ENCODE data around the gene MRE11. TPM values are rescaled to one million over a fixed set of nuclear protein-coding genes. Genes with fewer than 3 reads are reported as not detected.

MRE11 gene
- total and polyA plus RNA-seq, 9 of the 15 experiments (the other 6 are each of a cell fraction or from before 2014, with no cell fraction given) = 18.3 to 45.2 (median 29.1) TPM

DNA sequence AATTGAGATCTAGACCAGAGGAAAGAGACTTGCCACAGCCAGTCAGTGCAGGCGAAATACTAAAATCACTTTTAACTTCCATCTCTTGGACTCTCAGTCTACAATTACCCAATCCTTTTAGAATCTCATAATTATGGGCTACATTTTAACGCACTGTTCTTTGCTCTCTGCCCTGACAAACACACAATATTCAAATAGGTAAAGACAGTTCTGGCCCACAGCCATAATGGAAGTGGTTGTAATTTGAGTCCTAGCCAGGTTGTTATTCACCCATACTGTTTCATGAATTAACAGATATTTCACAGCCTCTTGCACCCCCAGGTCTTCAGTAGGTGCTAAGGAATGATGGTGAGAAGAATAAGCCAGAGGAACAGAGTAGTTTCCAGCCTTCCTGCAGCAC is 19.4 kb upstream of the MRE11 start:
- no peak overlapping the region for H3K9ac ChIP-seq (ENCODE audit: insufficient read depth in 1 of 2, low read depth in 2 of 2, low read length in 2 of 2)
- no TSS peak for BruUV-seq (replicated peaks)
- peaks cover 0 to 7% of the 10 kb centered on the region in 2 experiments; a peak in 2 of 5 replicates for H3K4me1 ChIP-seq (replicated peaks in 1 of 2; ENCODE audit: control insufficient read depth in 2 of 2, insufficient read depth in 2 of 2, low read length in 2 of 2)
- H3K79me2 ChIP-seq (ENCODE audit: control insufficient read depth, insufficient read depth, low read length) = no peaks in the 10 kb centered on the region
- POLR2A ChIA-PET = no interaction called here
- no peaks in the 10 kb centered on the region for H4K20me1 ChIP-seq (replicated peaks; ENCODE audit: control insufficient read depth, insufficient read depth, low read length)
- 12% methylated on average over 2 of the region's 2 CpGs for WGBS (ENCODE audit: insufficient coverage, low coverage, missing lambda C conversion rate)
- DNase-seq (ENCODE audit: extremely low read depth in 1 of 4, low spot score in 3 of 4) (no peak), FAIRE-seq (no peak), ATAC-seq (no peak)
- no peaks in the 10 kb centered on the region for H3K36me3 ChIP-seq (ENCODE audit: control insufficient read depth, insufficient read depth, low read length)
- no peak overlapping the region for H3K4me2 ChIP-seq (ENCODE audit: insufficient read depth, low read length)
- H2AFZ ChIP-seq (ENCODE audit: low read depth, low read length) = no peak overlapping the region
- intact Hi-C loops (cut with micrococcal nuclease) (no loop called here), in situ Hi-C loops (cut with MboI) (no loop called here)
- TF ChIP-seq ZNF644 (tag; IDR thresholded peaks at IDR 0.05; ENCODE audit: low read depth) (no peak), ZNF79 (CRISPR knock-in tag; IDR thresholded peaks at IDR 0.05; ENCODE audit: low read depth) (no peak), ZNF134 (CRISPR knock-in tag; conservative IDR thresholded peaks at IDR 0.05) (no peak), SAFB (IDR thresholded peaks at IDR 0.05; ENCODE audit: borderline replicate concordance, low read depth, low read length) (no peak), NCOR1 (IDR thresholded peaks at IDR 0.05) (no peak), POLR2G (IDR thresholded peaks at IDR 0.05; ENCODE audit: low read depth, low read length) (no peak), NCOA4 (IDR thresholded peaks at IDR 0.05; ENCODE audit: partially characterized antibody) (no peak), ZNF143 (CRISPR knock-in tag; IDR thresholded peaks at IDR 0.05) (no peak), TCFL5 (CRISPR knock-in tag; conservative IDR thresholded peaks at IDR 0.05) (no peak)
- TF ChIP-seq, protein P1, sequence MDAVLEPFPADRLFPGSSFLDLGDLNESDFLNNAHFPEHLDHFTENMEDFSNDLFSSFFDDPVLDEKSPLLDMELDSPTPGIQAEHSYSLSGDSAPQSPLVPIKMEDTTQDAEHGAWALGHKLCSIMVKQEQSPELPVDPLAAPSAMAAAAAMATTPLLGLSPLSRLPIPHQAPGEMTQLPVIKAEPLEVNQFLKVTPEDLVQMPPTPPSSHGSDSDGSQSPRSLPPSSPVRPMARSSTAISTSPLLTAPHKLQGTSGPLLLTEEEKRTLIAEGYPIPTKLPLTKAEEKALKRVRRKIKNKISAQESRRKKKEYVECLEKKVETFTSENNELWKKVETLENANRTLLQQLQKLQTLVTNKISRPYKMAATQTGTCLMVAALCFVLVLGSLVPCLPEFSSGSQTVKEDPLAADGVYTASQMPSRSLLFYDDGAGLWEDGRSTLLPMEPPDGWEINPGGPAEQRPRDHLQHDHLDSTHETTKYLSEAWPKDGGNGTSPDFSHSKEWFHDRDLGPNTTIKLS (IDR thresholded peaks at IDR 0.05; ENCODE audit: borderline replicate concordance, low read depth) = no peak
- TF ChIP-seq, protein P2, sequence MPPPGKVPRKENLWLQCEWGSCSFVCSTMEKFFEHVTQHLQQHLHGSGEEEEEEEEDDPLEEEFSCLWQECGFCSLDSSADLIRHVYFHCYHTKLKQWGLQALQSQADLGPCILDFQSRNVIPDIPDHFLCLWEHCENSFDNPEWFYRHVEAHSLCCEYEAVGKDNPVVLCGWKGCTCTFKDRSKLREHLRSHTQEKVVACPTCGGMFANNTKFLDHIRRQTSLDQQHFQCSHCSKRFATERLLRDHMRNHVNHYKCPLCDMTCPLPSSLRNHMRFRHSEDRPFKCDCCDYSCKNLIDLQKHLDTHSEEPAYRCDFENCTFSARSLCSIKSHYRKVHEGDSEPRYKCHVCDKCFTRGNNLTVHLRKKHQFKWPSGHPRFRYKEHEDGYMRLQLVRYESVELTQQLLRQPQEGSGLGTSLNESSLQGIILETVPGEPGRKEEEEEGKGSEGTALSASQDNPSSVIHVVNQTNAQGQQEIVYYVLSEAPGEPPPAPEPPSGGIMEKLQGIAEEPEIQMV (tag; conservative IDR thresholded peaks at IDR 0.05; ENCODE audit: low read depth) = no peak
- CTCF ChIA-PET (ENCODE audit: low intra/inter-chr PET ratio) = no interaction called here
- H3K4me3 ChIP-seq = no peak overlapping the region
- no peaks in the 10 kb centered on the region for H3K9me1 ChIP-seq (ENCODE audit: control insufficient read depth, insufficient read depth, low read length)
- H3K9me3 ChIP-seq (replicated peaks; ENCODE audit: control insufficient read depth, insufficient read depth, low read depth, low read length) = no peaks in the 10 kb centered on the region
- H3K27ac ChIP-seq (ENCODE audit: extremely low read depth, low read depth, low read length) = no peak overlapping the region
- H3K27me3 ChIP-seq (ENCODE audit: control insufficient read depth in 2 of 2, insufficient read depth in 2 of 2, low read length in 2 of 2) = peaks cover 2 to 4% of the 10 kb centered on the region in 2 experiments; a peak in 2 of 5 replicates

All from K562 (cell line).